Activated CD4-positive, alpha-beta T cell treated with anti-CD3 and anti-CD28 coated beads for 48 hours (primary cell): ENCODE data around the gene GATB.

Source experiments
- DNase-seq: peaks from one replicate; pipeline ENCODE4 v3.0.0-alpha.2; 2020

GATB gene

DNA sequence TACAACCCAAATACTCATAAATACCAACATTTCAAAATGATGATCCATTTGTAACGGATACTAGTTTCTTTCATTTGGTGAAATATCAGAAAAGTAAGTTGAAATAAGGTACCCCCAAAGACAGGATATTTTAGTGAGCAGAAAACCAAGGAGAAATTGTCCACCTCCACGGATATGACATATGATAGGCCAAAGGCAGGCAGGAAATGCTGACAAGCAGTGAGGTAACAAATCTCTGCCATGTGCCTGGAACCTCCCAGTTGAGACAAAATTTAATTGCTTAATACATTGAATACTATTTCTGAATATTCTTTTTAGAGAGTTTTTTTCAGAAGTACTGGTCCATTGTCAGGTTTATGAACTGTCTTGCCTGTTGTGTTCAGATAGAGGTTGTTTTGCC is 118.8 kb downstream of the GATB start:
- no peak for DNase-seq

- DNase-seq: no peak
Measured at GRCh38 chr4:151641167-151641566, 119.6 kb downstream of the GATB start.

GRCh38 chr4:151640381-151640780 is 120.4 kb downstream of the GATB start:
- DNase-seq: no peak

DNA sequence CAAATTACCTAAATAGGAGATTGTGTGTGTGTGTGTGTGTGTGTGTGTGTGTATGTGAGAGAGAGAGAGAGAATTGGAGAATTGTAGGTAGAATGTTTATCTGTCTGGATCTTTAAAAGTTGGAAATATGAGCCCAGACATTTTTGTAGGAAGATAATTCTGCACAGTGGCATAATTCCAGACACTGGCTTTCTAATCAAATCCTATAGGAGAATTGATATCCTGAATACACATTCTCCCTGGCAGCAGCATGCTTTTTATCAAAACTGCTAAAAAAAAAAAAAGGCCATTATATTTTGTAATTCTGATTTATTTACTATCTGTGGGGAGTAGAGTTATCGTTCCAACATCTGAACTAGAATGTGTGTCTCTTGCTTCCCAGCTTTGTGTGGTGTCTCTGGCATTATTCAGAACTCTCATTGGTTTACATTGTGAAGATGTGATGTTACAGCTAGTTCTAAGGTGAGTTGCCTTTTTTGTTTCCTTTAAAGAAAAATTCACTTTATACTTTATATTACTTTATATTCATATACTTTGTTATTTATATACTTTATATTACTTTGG is 122.4 kb downstream of the GATB start:
- no peak for DNase-seq

DNA sequence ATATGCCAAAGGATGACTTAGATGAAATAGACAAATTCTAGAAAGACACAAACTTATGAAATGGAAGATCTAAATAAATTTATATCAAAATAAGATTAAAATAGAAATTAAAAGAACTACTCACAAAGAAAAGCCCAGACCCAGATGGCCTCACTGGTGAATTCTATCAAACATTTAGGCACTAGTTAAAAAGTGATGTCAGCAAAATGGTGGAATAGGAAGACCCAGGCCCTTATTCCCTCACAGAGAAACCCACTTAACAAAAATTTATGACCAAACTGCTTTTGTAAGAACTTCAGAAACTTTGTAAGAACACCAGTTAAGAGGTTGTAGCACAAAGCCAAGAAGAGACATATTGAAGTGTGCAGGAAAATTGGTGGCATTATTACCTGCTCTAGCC is 129.5 kb downstream of the GATB start:
- no peak for DNase-seq

- DNase-seq: no peak
Measured at GRCh38 chr4:151629097-151629783, 131.6 kb downstream of the GATB start.

- no peak for DNase-seq
Measured at GRCh38 chr4:151628001-151628608, 132.7 kb downstream of the GATB start.

GRCh38 chr4:151627491-151627890 is 133.3 kb downstream of the GATB start:
- DNase-seq: no peak

GRCh38 chr4:151626751-151627150 is 134.1 kb downstream of the GATB start:
- DNase-seq: no peak

DNA sequence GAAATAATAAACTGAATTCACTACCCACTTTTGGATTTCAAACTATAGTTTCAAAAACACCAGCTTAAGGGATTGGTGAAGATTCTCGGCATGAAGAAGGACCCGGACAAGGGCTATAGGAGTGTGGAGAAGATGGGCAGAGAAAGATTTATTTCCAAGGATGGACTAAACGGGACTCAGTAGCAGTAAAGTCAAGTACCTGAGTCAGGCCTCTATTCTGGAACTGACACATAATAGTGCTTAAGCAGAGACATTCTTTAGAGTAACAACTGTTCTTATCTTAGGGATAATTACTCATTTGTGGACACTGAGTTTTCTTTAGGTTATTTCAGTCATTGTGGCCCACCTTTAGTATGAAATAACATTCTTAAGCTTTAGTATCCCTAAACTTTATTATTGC is 134.6 kb downstream of the GATB start:
- DNase-seq: no peak

GRCh38 chr4:151624626-151625565 is 135.9 kb downstream of the GATB start:
- no peak for DNase-seq
